K562 (cell line): ENCODE data around the gene SOCS3. TPM values are rescaled to one million over a fixed set of nuclear protein-coding genes. Genes with fewer than 3 reads are reported as not detected.

Experiments
- BRF2 ChIP-seq: IDR thresholded peaks from 3 replicates; pipeline ENCODE4 v1.6.1; 2011; ENCODE audit warnings: borderline replicate concordance, mild to moderate bottlenecking; ENCODE audit not compliant: insufficient read length, insufficient read depth
- DLX4 ChIP-seq: fragments of 250-450 bp; sonication (Bioruptor Pico); IDR thresholded peaks from 2 replicates; pipeline ENCODE4 v1.6.1; 2021; ENCODE audit warnings: mild to moderate bottlenecking
- E4F1 ChIP-seq: fragments of 250-450 bp; sonication (Bioruptor Pico); IDR thresholded peaks from 2 replicates; pipeline ENCODE4 v1.5.0; 2021; ENCODE audit warnings: mild to moderate bottlenecking, borderline replicate concordance
- GMEB1 ChIP-seq: fragments of 250-450 bp; sonication (Bioruptor Pico); IDR thresholded peaks from 2 replicates; pipeline ENCODE4 v1.4.0; 2020; ENCODE audit warnings: mild to moderate bottlenecking
- KHSRP ChIP-seq: fragments of 450-650 bp; IDR thresholded peaks from 2 replicates; pipeline ENCODE4 v1.6.1; 2017
- MAFF ChIP-seq: IDR thresholded peaks from 2 replicates; pipeline ENCODE4 v1.6.1; 2012; ENCODE audit warnings: low read length, improper control_type of control experiment
- POLR2H ChIP-seq: IDR thresholded peaks from 2 replicates; pipeline ENCODE4 v1.6.1; 2016; ENCODE audit warnings: missing genetic modification characterization, low read depth, mild to moderate bottlenecking, control low read depth, missing compliant biosample characterization, moderate library complexity
- PURB ChIP-seq: sonication (generic); formaldehyde crosslinking; IDR thresholded peaks from 2 replicates; pipeline ENCODE4 v1.9.0; 2021; ENCODE audit warnings: low read depth, mild to moderate bottlenecking, missing genetic modification reagents
- RFX7 ChIP-seq: fragments of 250-450 bp; sonication (Bioruptor Pico); IDR thresholded peaks from 2 replicates; pipeline ENCODE4 v1.5.1; 2021; ENCODE audit warnings: mild to moderate bottlenecking
- SNAPC5 ChIP-seq: fragments of 250-450 bp; sonication (Bioruptor Pico); IDR thresholded peaks from 2 replicates; pipeline ENCODE4 v1.8.0; 2021; ENCODE audit warnings: moderate library complexity, mild to moderate bottlenecking, inconsistent platforms
- TOE1 ChIP-seq, 2 experiments: fragments of 450-650 bp in 1 of 2; sonication (generic) in 1 of 2; formaldehyde crosslinking in 1 of 2; IDR thresholded peaks; 2 replicates each; pipeline versions ENCODE4 v1.7.1 to v1.8.0; 2016 to 2022; ENCODE audit warnings: borderline replicate concordance in 2 of 2, mild to moderate bottlenecking in 2 of 2, antibody characterized with exemption in 1 of 2, inconsistent platforms in 1 of 2, low read depth in 1 of 2, missing genetic modification reagents in 1 of 2, moderate library complexity in 1 of 2
- USF2 ChIP-seq: sonication (generic); formaldehyde crosslinking; IDR thresholded peaks from 2 replicates; pipeline ENCODE4 v1.5.0; 2020; ENCODE audit warnings: missing genetic modification reagents
- ZBED1 ChIP-seq: IDR thresholded peaks from 2 replicates; pipeline ENCODE4 v1.6.1; 2014
- ZNF232 ChIP-seq: sonication (generic); formaldehyde crosslinking; IDR thresholded peaks from 2 replicates; pipeline ENCODE4 v1.8.0; 2022; ENCODE audit warnings: mild to moderate bottlenecking, missing genetic modification reagents
- ZNF277 ChIP-seq: fragments of 250-450 bp; sonication (Bioruptor Pico); IDR thresholded peaks from 2 replicates; pipeline ENCODE4 v1.8.0; 2022; ENCODE audit warnings: inconsistent platforms, mild to moderate bottlenecking, moderate library complexity, borderline replicate concordance
- ZNF347 ChIP-seq: fragments of 450-650 bp; formaldehyde crosslinking; IDR thresholded peaks from 2 replicates; pipeline ENCODE4 v1.4.0; 2020; ENCODE audit warnings: low read depth, mild to moderate bottlenecking, moderate library complexity
- ZNF41 ChIP-seq: fragments of 250-450 bp; sonication (Bioruptor Pico); conservative IDR thresholded peaks from 2 replicates; pipeline ENCODE4 v1.4.0; 2020; ENCODE audit warnings: mild to moderate bottlenecking
- ZNF584 ChIP-seq: fragments of 200-800 bp; sonication (Bioruptor generic); IDR thresholded peaks from 2 replicates; pipeline ENCODE4 v1.6.1; 2016; ENCODE audit warnings: low read depth, mild to moderate bottlenecking, missing genetic modification characterization, missing compliant biosample characterization
- ZNF717 ChIP-seq: fragments of 250-450 bp; sonication (Bioruptor Pico); IDR thresholded peaks from 2 replicates; pipeline ENCODE4 v1.5.0; 2021
- polyA plus RNA-seq, 8 experiments: library from polyadenylated mRNA; depleted of rRNA in 4 of 8; stranded (reverse) in 5 of 8; unstranded in 3 of 8; fragments of >200 nt; fragmentation: Nextera tagmentation in 2 of 8; fragmentation: Illumina TruSeq in 1 of 8; extraction: Ambion mirVana in 2 of 8; extraction: Trizol in 1 of 8; gene quantifications; 2 replicates each; pipeline versions ENCODE4 v1.2.1 to v1.2.3, GENCODE V29; 2011 to 2014; ENCODE audit warnings: inconsistent platforms in 1 of 8, missing spikeins in 1 of 8
- total RNA-seq, 7 experiments: library from RNA; depleted of rRNA in 6 of 7; stranded (reverse); fragments of >200 nt in 6 of 7; fragmentation: Illumina TruSeq in 2 of 7; extraction: Trizol in 2 of 7; gene quantifications; 2 replicates each; pipeline versions ENCODE4 v1.2.1 to v1.2.3, GENCODE V29; 2011 to 2021; ENCODE audit warnings: low replicate concordance in 1 of 7

SOCS3 gene
- total and polyA plus RNA-seq, 9 of the 15 experiments (the other 6 are each of a cell fraction or from before 2014, with no cell fraction given) = 0.56 to 38.9 (median 13.7) TPM

GRCh38 chr17:78315355-78316114 lies 44.3 kb downstream of the SOCS3 start (continued):
- TF ChIP-seq TOE1 (IDR thresholded peaks at IDR 0.05; ENCODE audit: borderline replicate concordance) = no peak
- no peak for TF ChIP-seq TOE1 (CRISPR knock-in tag; IDR thresholded peaks at IDR 0.05; ENCODE audit: borderline replicate concordance, low read depth)
- TF ChIP-seq ZNF41 (CRISPR knock-in tag) = no peak
- no peak for TF ChIP-seq PURB (CRISPR knock-in tag)
- TF ChIP-seq ZNF717 (CRISPR knock-in tag) = no peak
- no peak for TF ChIP-seq RFX7 (CRISPR knock-in tag)
- TF ChIP-seq USF2 (CRISPR knock-in tag) = no peak
- no peak for TF ChIP-seq SNAPC5 (CRISPR knock-in tag)
- no peak for TF ChIP-seq ZNF277 (CRISPR knock-in tag)
- no peak for TF ChIP-seq DLX4 (CRISPR knock-in tag)
- no peak for TF ChIP-seq ZNF232 (CRISPR knock-in tag)
- TF ChIP-seq KHSRP = no peak
- TF ChIP-seq POLR2H (tag) = no peak
- no peak for TF ChIP-seq GMEB1 (CRISPR knock-in tag)
- TF ChIP-seq BRF2 = no peak
- TF ChIP-seq ZNF584 (CRISPR knock-in tag) = no peak
- TF ChIP-seq ZNF347 (CRISPR knock-in tag) = no peak
- TF ChIP-seq E4F1 = no peak
- TF ChIP-seq MAFF = no peak; the same call in 1 of the 2 replicates
- TF ChIP-seq ZBED1 = no peak
